Measurements from ENCODE around the gene ITFG1. TPM values are rescaled to one million over a fixed set of nuclear protein-coding genes. Genes with fewer than 3 reads are reported as not detected.

ITFG1 gene
- total and polyA plus RNA-seq, 9 of the 15 experiments (the other 6 are each of a cell fraction or from before 2014, with no cell fraction given): 17.1 to 83.5 (median 35.8) TPM

- no peak for TF ChIP-seq ZNF655 (CRISPR knock-in tag; IDR thresholded peaks at IDR 0.05)
Observed at GRCh38 chr16:47236716-47237115, 224.1 kb downstream of the ITFG1 start (continued).

GRCh38 chr16:47230296-47230695, 230.6 kb downstream of the ITFG1 start:
- peaks cover 0 to 4% of the 10 kb centered on the region in 2 experiments; a peak in 1 of 5 replicates for H3K4me1 ChIP-seq (replicated peaks in 1 of 2; ENCODE audit: control insufficient read depth in 2 of 2, insufficient read depth in 2 of 2, low read length in 2 of 2)
- no peaks in the 10 kb centered on the region for H4K20me1 ChIP-seq (replicated peaks; ENCODE audit: control insufficient read depth, insufficient read depth, low read length)
- 72% methylated on average over 4 of the region's 6 CpGs for WGBS (ENCODE audit: insufficient coverage, low coverage, missing lambda C conversion rate)
- no peak overlapping the region for H3K9ac ChIP-seq (ENCODE audit: insufficient read depth in 1 of 2, low read depth in 2 of 2, low read length in 2 of 2)
- no peaks in the 10 kb centered on the region for H3K9me1 ChIP-seq (ENCODE audit: control insufficient read depth, insufficient read depth, low read length)
- ATAC-seq (no peak), FAIRE-seq (no peak), DNase-seq (ENCODE audit: extremely low read depth in 1 of 4, low spot score in 3 of 4) (no peak)
- no peak overlapping the region for H2AFZ ChIP-seq (ENCODE audit: low read depth, low read length)
- no TSS peak for BruUV-seq (replicated peaks)
- H3K9me3 ChIP-seq (replicated peaks; ENCODE audit: control insufficient read depth, insufficient read depth, low read depth, low read length): no peaks in the 10 kb centered on the region
- H3K79me2 ChIP-seq (ENCODE audit: control insufficient read depth, insufficient read depth, low read length): no peaks in the 10 kb centered on the region
- no peak overlapping the region for H3K4me2 ChIP-seq (ENCODE audit: insufficient read depth, low read length)
- ChIA-PET CTCF (ENCODE audit: low intra/inter-chr PET ratio) (no interaction called here), POLR2A (interaction anchor here (0.6 to 1.4 kb wide), 2 partner anchors 10 to 656 kb away, joined by 3 to 4 read pairs; no protein-coding TSS in a partner anchor)
- intact Hi-C loops (cut with micrococcal nuclease) (no loop called here), in situ Hi-C loops (cut with MboI) (no loop called here)
- H3K27ac ChIP-seq (ENCODE audit: extremely low read depth, low read depth, low read length): no peak overlapping the region
- H3K36me3 ChIP-seq (ENCODE audit: control insufficient read depth, insufficient read depth, low read length): no peaks in the 10 kb centered on the region; the same call in 2 of the 3 replicates
- no peak overlapping the region for H3K4me3 ChIP-seq
- H3K27me3 ChIP-seq (ENCODE audit: control insufficient read depth in 2 of 2, insufficient read depth in 2 of 2, low read length in 2 of 2): no peaks in the 10 kb centered on the region
- TF ChIP-seq ZNF780A (CRISPR knock-in tag; IDR thresholded peaks at IDR 0.05) (no peak), ZBTB26 (CRISPR knock-in tag; IDR thresholded peaks at IDR 0.05) (no peak), EGR1 (conservative IDR thresholded peaks at IDR 0.05) (no peak), BHLHE40 (IDR thresholded peaks at IDR 0.05; ENCODE audit: low read length) (no peak), VEZF1 (CRISPR knock-in tag; IDR thresholded peaks at IDR 0.05) (no peak), CBX1 (IDR thresholded peaks at IDR 0.05; ENCODE audit: low read depth) (no peak), SUPT5H (IDR thresholded peaks at IDR 0.05) (no peak), ZNF263 (CRISPR knock-in tag; IDR thresholded peaks at IDR 0.05; ENCODE audit: borderline replicate concordance) (no peak), ZBTB7A (IDR thresholded peaks at IDR 0.05; ENCODE audit: borderline replicate concordance, control insufficient read depth, low read depth, low read length) (no peak), ZBTB49 (CRISPR knock-in tag; IDR thresholded peaks at IDR 0.05; ENCODE audit: borderline replicate concordance) (no peak), ATF6 (CRISPR knock-in tag; IDR thresholded peaks at IDR 0.05) (no peak)
